Neural progenitor cell (in vitro differentiated cells): ENCODE results near the gene ARFGAP3. TPM values are rescaled to one million over a fixed set of nuclear protein-coding genes. Genes with fewer than 3 reads are reported as not detected.

ENCODE experiments used
- DNase-seq: peaks from one replicate; pipeline ENCODE4 v3.0.0-alpha.2; 2016; ENCODE audit warnings: low spot score
- H2AFZ ChIP-seq: fragments of 200-600 bp; sonication (generic); replicated peaks from 2 replicates; pipeline ENCODE4 v1.6.1; 2016; ENCODE audit warnings: antibody characterized with exemption
- H3F3A ChIP-seq: fragments of 200-600 bp; sonication (generic); 2 replicates; pipeline ENCODE4 v1.6.1; 2016; ENCODE audit warnings: antibody characterized with exemption, low read depth
- H3K27ac ChIP-seq: fragments of 200-600 bp; sonication (generic); 2 replicates; pipeline ENCODE4 v1.5.1; 2016; ENCODE audit warnings: mild to moderate bottlenecking
- H3K27me3 ChIP-seq: fragments of 200-600 bp; sonication (generic); 2 replicates; pipeline ENCODE4 v1.6.1; 2016; ENCODE audit warnings: mild to moderate bottlenecking, moderate library complexity
- H3K36me3 ChIP-seq: fragments of 200-600 bp; sonication (generic); 2 replicates; pipeline ENCODE4 v1.5.1; 2016
- H3K4me1 ChIP-seq: fragments of 200-600 bp; sonication (generic); 2 replicates; pipeline ENCODE4 v1.6.1; 2016; ENCODE audit warnings: mixed run types
- H3K4me2 ChIP-seq: fragments of 200-600 bp; sonication (generic); 2 replicates; pipeline ENCODE4 v1.6.1; 2016
- H3K4me3 ChIP-seq: fragments of 200-600 bp; sonication (generic); 2 replicates; pipeline ENCODE4 v1.5.1; 2016
- H3K79me2 ChIP-seq: fragments of 200-600 bp; sonication (generic); 2 replicates; pipeline ENCODE4 v1.6.1; 2016; ENCODE audit warnings: low read depth
- H3K9ac ChIP-seq: fragments of 200-600 bp; sonication (generic); 2 replicates; pipeline ENCODE4 v1.6.1; 2016
- H3K9me3 ChIP-seq: fragments of 200-600 bp; sonication (generic); 2 replicates; pipeline ENCODE4 v1.5.1; 2016; ENCODE audit warnings: low read depth
- H4K20me1 ChIP-seq: fragments of 200-600 bp; sonication (generic); 2 replicates; pipeline ENCODE4 v1.6.1; 2016; ENCODE audit warnings: low read depth
- H3K27ac Mint-ChIP-seq: 3 replicates; pipeline ENCODE4 v1.8.0; 2021; ENCODE audit warnings: mixed read lengths
- H3K27me3 Mint-ChIP-seq: 2 replicates; pipeline ENCODE4 v1.8.0; 2022; ENCODE audit warnings: low read depth, mild to moderate bottlenecking, inconsistent platforms, moderate library complexity, mixed read lengths; ENCODE audit not compliant: insufficient read depth
- H3K36me3 Mint-ChIP-seq: 3 replicates; pipeline ENCODE4 v1.8.0; 2021; ENCODE audit warnings: mixed read lengths
- H3K4me1 Mint-ChIP-seq: 3 replicates; pipeline ENCODE4 v1.8.0; 2021; ENCODE audit warnings: mixed read lengths
- H3K4me3 Mint-ChIP-seq: 3 replicates; pipeline ENCODE4 v1.8.0; 2021; ENCODE audit warnings: mild to moderate bottlenecking, moderate library complexity, mixed read lengths
- H3K9me3 Mint-ChIP-seq: 3 replicates; pipeline ENCODE4 v1.8.0; 2020; ENCODE audit warnings: mixed read lengths
- EZH2 ChIP-seq: fragments of 200-600 bp; sonication (generic); IDR thresholded peaks from 2 replicates; pipeline ENCODE4 v1.6.1; 2017; ENCODE audit warnings: antibody characterized with exemption, mild to moderate bottlenecking, moderate library complexity
- EZH2phosphoT487 ChIP-seq: fragments of 200-600 bp; sonication (generic); IDR thresholded peaks from 2 replicates; pipeline ENCODE4 v1.6.1; 2017; ENCODE audit warnings: antibody characterized with exemption
- total RNA-seq: library from RNA; depleted of rRNA; stranded (reverse); fragments of >200 nt; gene quantifications from 2 replicates; pipeline ENCODE4 v1.2.3, GENCODE V29; 2015; ENCODE audit warnings: low replicate concordance
- TF ChIP-seq, protein P1 (sequence below): fragments of 200-600 bp; sonication (generic); IDR thresholded peaks from 2 replicates; pipeline ENCODE4 v1.5.1; 2017; ENCODE audit warnings: antibody characterized with exemption, mild to moderate bottlenecking

Gene ARFGAP3
- total RNA-seq, 1 donor from 2014 or later, result 53.9 TPM

DNA sequence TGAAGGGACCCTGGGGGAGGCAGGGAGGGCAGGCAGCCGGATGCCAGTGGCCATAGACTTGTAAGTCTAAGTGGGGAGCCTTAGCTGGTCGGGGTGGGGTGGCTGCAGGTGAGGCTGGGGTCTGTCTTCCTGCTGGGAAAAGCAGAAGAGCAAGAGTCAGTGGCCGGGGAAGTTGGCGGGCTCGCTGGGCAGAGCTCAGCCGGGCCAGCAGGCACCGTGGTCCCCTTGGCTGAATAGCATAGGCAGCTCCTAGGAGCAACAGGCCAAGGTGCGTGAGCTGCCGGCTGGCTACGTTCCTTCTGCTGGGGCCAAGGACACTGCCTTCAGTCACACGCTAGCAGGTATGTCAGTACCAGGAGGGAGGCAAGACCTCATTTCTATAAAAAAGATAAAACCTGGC, 68.6 kb downstream of the ARFGAP3 start:
- H3K4me2 ChIP-seq, result no peak overlapping the region
- no peaks in the 10 kb centered on the region for H3K27me3 ChIP-seq
- H3K27me3 Mint-ChIP-seq, result peaks cover 4% of the 10 kb centered on the region
- no peak overlapping the region for H2AFZ ChIP-seq
- no peaks in the 10 kb centered on the region for H4K20me1 ChIP-seq
- H3K9me3 ChIP-seq, result no peaks in the 10 kb centered on the region
- no peak overlapping the region for H3K27ac Mint-ChIP-seq
- H3K4me3 Mint-ChIP-seq, result no peak overlapping the region
- no peaks in the 10 kb centered on the region for H3K36me3 ChIP-seq
- TF ChIP-seq, protein P1, sequence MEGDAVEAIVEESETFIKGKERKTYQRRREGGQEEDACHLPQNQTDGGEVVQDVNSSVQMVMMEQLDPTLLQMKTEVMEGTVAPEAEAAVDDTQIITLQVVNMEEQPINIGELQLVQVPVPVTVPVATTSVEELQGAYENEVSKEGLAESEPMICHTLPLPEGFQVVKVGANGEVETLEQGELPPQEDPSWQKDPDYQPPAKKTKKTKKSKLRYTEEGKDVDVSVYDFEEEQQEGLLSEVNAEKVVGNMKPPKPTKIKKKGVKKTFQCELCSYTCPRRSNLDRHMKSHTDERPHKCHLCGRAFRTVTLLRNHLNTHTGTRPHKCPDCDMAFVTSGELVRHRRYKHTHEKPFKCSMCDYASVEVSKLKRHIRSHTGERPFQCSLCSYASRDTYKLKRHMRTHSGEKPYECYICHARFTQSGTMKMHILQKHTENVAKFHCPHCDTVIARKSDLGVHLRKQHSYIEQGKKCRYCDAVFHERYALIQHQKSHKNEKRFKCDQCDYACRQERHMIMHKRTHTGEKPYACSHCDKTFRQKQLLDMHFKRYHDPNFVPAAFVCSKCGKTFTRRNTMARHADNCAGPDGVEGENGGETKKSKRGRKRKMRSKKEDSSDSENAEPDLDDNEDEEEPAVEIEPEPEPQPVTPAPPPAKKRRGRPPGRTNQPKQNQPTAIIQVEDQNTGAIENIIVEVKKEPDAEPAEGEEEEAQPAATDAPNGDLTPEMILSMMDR, result no peak
- TF ChIP-seq EZH2 (no peak), EZH2phosphoT487 (no peak)
- H3K4me1 ChIP-seq, result no peaks in the 10 kb centered on the region
- H3F3A ChIP-seq, result no peaks in the 10 kb centered on the region
- no peaks in the 10 kb centered on the region for H3K36me3 Mint-ChIP-seq
- no peak overlapping the region for H3K4me3 ChIP-seq
- H3K9ac ChIP-seq, result no peak overlapping the region
- H3K27ac ChIP-seq, result no peak overlapping the region
- no peaks in the 10 kb centered on the region for H3K9me3 Mint-ChIP-seq
- H3K4me1 Mint-ChIP-seq, result no peaks in the 10 kb centered on the region
- H3K79me2 ChIP-seq, result no peaks in the 10 kb centered on the region
- DNase-seq, result no peak

DNA sequence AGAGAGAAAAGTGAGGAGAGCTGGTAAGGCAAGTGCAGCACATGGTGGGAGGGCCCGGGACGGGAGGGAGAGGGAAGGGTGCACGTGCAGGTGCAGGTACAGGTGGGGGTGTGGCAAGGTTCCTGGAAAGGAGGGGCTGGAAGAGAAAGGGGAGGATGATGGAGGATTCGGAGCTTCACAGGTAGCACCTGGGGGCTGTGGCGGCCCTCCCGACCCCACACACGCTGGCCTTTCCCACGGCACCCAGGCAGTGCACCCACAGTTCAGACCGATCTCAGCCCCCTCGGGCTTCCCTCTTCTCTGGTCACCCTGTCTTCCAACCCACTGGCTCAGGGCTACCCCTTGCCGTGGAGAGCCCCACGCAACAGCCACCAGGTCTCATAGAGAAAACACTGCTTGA, 69.1 kb downstream of the ARFGAP3 start:
- Histone ChIP-seq H3K9me3 (no peaks in the 10 kb centered on the region), H2AFZ (no peak overlapping the region), H3K27ac (no peak overlapping the region), H3F3A (no peaks in the 10 kb centered on the region), H3K27me3 (no peaks in the 10 kb centered on the region), H3K9ac (no peak overlapping the region), H3K4me3 (no peak overlapping the region), H3K79me2 (no peaks in the 10 kb centered on the region), H3K4me1 (no peaks in the 10 kb centered on the region), H3K4me2 (no peak overlapping the region), H4K20me1 (no peaks in the 10 kb centered on the region), H3K36me3 (no peaks in the 10 kb centered on the region)
- peaks cover 4% of the 10 kb centered on the region for H3K27me3 Mint-ChIP-seq
- H3K4me1 Mint-ChIP-seq, result no peaks in the 10 kb centered on the region
- DNase-seq, result no peak
- no peak overlapping the region for H3K4me3 Mint-ChIP-seq
- peak overlapping the region; percentile 88 for H3K27ac Mint-ChIP-seq
- TF ChIP-seq EZH2, result no peak
- TF ChIP-seq, protein P1, result no peak
- no peak for TF ChIP-seq EZH2phosphoT487
- no peaks in the 10 kb centered on the region for H3K36me3 Mint-ChIP-seq
- no peaks in the 10 kb centered on the region for H3K9me3 Mint-ChIP-seq

DNA sequence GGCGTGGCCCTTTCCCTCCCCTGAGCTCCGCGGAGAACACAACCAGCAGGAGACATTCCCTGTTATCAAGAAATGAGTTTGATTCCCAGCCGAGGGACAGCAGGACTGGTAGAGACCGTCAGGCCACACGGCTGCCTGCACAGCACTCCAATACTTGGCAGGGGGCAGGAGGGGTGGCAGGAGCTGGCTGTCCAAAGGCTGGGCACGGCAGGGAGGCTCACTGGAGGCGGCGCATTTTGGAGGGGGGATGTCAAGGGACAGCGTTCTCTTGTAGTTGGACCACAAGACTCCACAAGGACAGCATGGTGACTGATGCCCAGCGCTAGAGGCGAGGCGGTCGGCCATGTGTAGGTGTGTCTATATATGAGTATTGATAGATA, 69.7 kb downstream of the ARFGAP3 start:
- no peak for DNase-seq
- H3K27ac Mint-ChIP-seq, result no peak overlapping the region
- Histone ChIP-seq H3K79me2 (no peaks in the 10 kb centered on the region), H3K36me3 (no peaks in the 10 kb centered on the region), H3K4me1 (no peaks in the 10 kb centered on the region), H3F3A (no peaks in the 10 kb centered on the region), H3K4me3 (no peak overlapping the region), H2AFZ (no peak overlapping the region), H3K4me2 (no peak overlapping the region), H3K9me3 (no peaks in the 10 kb centered on the region), H3K9ac (no peak overlapping the region), H3K27ac (no peak overlapping the region), H4K20me1 (no peaks in the 10 kb centered on the region), H3K27me3 (no peaks in the 10 kb centered on the region)
- H3K4me3 Mint-ChIP-seq, result no peak overlapping the region
- H3K9me3 Mint-ChIP-seq, result no peaks in the 10 kb centered on the region
- H3K36me3 Mint-ChIP-seq, result no peaks in the 10 kb centered on the region
- no peaks in the 10 kb centered on the region for H3K4me1 Mint-ChIP-seq
- TF ChIP-seq, protein P1, result no peak
- TF ChIP-seq EZH2phosphoT487 (no peak), EZH2 (no peak)
- H3K27me3 Mint-ChIP-seq, result peaks cover 2% of the 10 kb centered on the region
